Fibroblast of skin of right quadriceps (primary cell): Measurements from ENCODE around the gene KLHL8.
A peak's percentile ranks its signal among the peaks of the same experiment; 100 is the strongest.

Experiments used
- DNase-seq: peaks from one replicate; pipeline ENCODE4 v3.0.0-alpha.2; 2013

Gene KLHL8

DNA sequence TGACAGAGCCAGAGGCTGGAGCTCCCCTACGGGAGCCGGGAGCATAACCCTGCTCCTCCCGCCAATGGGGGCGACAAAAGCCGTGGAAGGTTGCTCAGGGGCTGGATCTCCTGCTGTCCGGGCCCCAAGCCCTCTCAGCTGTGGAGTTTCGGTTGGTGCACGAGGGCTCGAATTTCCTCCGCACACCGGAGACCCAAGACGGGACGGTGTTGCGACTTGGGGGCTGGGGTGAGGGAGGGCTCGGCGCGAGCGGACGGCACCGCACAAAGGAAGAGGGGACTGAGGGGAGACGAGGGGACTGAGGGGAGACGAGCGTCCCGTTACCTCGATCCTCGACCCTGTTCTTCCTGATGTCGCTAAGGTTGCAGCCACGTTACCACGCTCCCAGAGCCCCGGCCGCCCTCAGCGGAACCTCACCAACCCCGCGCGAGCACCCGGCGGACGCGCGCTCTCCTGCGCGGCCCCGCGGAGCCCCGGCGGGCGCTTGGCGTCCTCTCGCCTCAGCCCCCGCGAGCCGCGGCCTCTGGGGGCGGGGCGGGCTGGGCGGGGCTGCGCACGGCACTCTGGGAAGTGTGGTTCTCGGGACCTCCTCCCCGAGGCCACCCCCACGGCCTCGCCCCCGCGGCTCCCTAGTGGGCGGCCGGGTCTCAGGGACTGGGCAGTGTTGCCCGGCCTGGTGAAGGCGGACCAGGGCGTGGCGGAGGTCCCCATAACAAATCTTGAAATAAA lies at the start of gene KLHL8:
KLHL8 (minus strand) TSS at position 525 of the 729 bp plus-strand sequence. CDS start 25,079 bp downstream, outside the sequence.
- peak; percentile 86 for DNase-seq

DNA sequence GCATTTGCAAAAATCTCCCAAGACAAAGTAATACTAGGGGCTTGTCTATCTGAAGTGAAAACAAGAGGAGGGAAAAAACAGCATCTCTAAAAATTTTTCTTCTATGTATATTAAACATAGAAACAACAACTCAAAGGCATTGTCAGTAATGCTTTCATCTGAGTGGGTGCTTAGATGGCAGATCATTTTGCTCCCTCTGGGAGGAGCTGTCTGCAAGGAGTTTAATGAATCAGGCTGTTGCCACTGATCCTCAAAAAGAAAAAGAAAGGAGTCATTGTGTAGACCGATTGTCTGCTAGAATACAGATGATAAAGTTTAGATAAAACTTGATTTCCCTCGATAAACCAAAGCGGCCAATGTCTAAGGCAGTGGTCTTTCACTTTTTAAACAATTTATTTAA lies 49.7 kb upstream of the KLHL8 start:
- peak; percentile 22 for DNase-seq

DNA sequence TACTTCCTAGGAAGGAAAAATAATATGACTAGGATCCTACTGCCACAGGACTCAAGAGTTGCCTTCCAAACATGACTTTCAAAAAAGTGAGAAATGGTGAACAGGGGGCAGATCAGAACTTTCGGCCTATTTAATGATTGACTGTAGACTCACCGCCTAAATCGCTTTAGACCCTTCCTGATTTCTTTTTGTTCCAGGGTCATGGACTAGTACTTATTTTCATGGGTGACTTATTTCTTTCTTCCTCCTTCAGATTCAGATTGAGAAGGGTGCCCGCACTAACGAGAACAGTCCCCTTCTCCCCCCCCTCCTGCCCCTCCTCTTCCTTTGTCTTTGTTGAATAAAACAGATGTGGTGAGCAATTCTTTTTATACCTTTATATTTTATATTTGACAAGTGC lies 48.0 kb upstream of the KLHL8 start:
- no peak for DNase-seq

DNA sequence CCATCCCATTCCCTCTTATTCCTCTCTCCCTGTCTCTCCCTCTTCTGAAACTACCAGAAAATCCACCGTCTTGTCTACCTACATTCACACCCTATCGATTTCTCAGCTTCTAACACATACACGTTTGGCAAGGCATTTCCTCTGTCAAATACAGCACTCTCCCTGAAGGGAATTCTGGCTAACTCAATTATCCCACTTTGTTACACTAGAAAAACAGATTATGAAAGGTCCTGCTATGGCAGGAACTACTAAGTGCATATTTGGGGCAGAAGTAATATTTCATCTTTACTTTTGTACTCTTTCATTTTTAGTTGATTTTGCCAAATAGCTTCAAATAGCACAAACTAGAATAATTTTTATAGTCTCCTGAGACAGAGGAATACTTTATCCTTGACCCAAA lies 46.6 kb upstream of the KLHL8 start:
- no peak for DNase-seq

- no peak for DNase-seq
These were observed 42.5 kb upstream of the KLHL8 start for GRCh38 chr4:87262886-87263285.

GRCh38 chr4:87260477-87260876 lies 40.1 kb upstream of the KLHL8 start:
- DNase-seq: no peak

DNA sequence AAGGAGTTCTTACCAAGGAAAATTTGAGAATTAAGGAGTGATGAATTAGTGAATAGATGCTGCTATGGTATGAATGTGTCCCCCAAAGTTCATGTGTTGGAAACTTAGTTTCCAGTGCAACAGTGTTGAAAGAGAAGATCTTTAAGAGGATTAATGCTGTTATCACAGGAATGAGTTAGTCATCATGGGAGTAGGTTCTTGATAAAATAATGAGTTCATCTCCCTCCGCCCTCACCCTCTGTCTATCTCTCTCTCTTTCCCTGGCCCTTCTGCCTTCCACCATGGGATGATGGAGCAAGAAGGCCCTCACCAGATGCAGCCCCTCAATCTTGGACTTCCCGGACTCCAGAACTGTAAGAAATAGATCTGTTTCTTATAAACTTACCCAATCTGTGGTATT lies 38.3 kb upstream of the KLHL8 start:
- DNase-seq: no peak

GRCh38 chr4:87257523-87257922 lies 37.1 kb upstream of the KLHL8 start:
- no peak for DNase-seq

DNA sequence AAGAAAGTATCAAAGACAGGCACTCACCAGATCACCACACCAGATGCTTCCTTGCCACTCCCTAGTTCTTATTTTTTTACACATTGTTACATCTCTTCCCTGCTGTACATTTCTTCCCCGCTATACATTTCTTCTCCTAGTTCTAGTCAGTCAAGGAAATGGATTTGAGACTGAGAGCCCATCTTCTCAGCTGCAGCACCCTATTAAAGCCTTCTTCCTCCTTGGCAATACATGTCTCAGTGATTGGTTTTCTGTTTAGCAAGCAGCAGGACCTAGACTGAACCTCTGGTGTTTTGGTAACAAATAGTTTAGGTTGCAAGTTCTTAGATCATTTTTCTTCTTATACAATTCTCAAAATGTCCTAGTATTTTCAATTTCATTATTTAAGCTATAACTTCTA lies 35.3 kb upstream of the KLHL8 start:
- no peak for DNase-seq

GRCh38 chr4:87251106-87251505 lies 30.7 kb upstream of the KLHL8 start:
- DNase-seq: no peak

DNA sequence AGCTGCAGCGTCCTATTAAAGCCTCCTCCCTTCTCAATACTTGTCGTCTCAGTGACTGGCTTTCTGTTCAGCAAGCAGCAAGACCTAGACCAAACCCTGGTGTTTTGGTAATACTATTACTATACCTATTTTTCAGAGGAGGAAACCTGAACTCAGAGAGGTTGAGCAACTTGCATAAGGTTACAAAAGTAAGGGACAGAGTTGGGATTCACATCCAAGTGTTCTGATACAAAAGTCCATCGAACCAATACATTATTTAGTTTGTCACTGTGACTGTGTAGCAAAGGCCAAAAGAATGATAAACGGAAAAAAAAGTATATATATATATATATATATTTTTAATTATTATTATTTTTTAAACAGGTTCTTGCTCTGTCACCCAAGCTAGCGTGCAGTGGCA lies 29.9 kb upstream of the KLHL8 start:
- no peak for DNase-seq

GRCh38 chr4:87249332-87250019 lies 29.1 kb upstream of the KLHL8 start:
- no peak for DNase-seq

- no peak for DNase-seq
These were observed 23.1 kb upstream of the KLHL8 start for GRCh38 chr4:87243426-87244053.

DNA sequence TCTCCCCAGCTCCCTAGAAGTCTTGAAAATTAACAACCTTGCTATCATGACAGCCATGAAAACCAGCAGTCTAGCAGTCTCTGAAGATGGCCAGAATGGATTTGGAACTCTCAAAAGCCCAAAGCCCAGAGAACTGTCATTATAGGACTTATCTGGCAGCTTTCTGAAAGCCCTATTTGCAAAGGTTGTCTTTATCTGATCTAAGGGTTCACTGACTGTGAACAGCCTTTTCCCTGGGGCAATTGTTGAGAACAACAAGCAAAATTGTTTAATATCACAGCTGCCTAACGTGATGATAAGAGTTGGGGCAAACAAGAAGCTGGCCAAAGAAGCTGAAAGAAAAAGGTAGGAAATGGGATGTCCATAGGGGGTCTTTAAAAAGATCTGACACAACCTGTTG lies 20.9 kb upstream of the KLHL8 start:
- no peak for DNase-seq

DNA sequence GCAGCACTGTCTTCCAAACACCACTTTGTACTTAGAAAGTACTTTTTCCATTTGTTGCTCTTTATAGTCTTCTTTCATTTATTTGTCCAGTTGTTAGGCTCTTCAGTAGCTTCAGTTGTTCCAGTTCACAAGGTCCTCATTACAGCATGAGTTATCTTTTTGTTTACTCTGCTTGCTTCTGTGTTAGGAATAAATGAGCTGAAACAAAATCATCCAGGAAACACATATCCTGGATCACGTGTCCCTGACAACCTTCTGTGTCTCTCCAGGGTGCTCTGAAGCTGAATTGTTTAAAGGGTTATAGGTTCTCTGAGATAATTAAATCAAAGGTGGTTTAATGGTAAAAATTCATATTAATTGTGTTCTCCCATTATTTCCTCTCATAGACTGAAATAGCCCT lies 19.9 kb upstream of the KLHL8 start:
- no peak for DNase-seq

DNA sequence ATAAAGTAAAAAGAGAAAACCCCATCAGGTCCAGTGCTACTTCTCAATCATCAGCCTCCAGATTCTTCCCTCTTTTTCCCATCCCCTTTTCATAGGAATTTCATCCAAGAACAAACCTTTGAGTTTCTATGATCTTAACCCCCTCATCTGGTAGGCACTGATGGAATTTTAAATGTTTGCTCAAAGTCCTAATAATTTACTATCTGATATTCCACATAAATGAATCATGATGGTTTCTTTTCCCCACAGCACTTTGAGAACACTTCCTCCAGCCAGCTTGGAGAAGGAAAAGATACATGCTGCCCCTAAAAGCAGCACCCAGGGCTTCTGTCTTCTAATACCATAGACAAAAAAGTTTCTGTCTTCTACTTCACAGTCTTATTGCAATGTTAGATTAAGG lies 19.4 kb upstream of the KLHL8 start:
- peak; percentile 32 for DNase-seq

GRCh38 chr4:87239194-87239593 lies 18.8 kb upstream of the KLHL8 start:
- no peak for DNase-seq

DNA sequence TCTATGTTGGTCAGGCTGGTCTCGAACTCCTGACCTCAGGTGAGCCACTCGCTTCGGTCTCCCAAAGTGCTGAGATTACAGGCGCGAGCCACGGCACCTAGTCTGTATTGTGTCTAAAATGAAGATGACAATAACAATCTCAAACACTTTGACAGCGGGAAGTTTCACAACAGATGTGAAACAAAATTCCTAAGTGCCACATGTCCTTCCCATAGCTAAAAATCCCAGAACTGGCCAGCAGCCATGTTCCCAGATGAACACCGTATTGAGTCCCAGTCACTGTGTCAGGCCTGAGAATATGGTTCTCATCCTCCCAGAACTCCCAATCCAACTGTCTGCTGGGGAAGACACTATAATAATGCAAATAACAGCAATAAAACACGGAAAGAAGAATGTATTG lies 16.4 kb upstream of the KLHL8 start:
- DNase-seq: peak; percentile 25

DNA sequence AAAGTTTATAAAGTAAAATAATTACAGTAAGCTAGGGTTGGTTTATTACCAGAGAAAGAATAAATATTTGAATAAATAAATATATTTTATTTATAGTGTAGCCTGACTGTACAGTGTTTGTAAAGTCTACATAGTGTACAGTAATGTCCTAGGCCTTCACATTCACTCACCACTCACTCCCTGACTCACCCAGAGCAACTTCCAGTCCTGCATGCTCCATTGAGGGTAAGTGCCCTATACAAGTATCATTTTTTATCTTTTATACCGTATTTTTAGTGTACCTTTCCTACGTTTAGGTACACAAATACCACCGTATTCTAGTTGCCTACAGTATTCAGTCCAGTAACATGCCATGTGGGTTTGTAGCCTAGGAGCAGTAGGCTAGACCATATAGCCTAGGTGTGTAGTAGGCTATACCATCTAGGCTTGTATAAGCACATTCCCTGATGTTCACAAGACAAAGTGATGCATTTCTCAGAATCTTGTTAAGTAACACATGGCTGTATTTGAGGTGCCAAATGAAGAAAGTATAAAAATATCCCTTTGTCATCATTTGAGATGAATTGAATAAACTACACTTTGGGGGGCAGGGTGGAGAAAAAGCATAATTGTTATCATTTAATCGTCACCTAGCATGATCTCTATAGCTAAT lies 14.7 kb upstream of the KLHL8 start:
- peak; percentile 23 for DNase-seq

GRCh38 chr4:87232216-87232615 lies 11.8 kb upstream of the KLHL8 start:
- DNase-seq: peak; percentile 45

DNA sequence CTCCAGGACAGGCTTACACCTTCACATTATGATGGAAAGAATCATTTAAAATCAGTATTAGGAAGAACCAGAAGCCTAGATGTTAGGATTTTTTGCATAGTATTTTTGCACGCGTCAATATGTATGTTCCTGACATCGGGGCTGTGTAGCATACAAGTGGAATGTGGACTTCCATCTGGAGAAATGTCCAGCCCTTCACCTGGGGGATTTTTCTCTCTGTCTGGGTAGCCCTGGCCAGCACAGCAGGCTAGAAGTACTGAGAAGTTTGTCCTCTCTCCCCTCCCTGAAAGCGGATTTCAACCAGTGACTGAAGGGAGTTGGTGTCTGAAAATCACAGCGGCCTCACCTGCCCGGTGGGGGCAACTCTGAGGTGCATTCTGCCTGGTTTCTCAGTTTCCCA lies 10.4 kb upstream of the KLHL8 start:
- no peak for DNase-seq

GRCh38 chr4:87229979-87230378 lies 9.6 kb upstream of the KLHL8 start:
- DNase-seq: no peak

DNA sequence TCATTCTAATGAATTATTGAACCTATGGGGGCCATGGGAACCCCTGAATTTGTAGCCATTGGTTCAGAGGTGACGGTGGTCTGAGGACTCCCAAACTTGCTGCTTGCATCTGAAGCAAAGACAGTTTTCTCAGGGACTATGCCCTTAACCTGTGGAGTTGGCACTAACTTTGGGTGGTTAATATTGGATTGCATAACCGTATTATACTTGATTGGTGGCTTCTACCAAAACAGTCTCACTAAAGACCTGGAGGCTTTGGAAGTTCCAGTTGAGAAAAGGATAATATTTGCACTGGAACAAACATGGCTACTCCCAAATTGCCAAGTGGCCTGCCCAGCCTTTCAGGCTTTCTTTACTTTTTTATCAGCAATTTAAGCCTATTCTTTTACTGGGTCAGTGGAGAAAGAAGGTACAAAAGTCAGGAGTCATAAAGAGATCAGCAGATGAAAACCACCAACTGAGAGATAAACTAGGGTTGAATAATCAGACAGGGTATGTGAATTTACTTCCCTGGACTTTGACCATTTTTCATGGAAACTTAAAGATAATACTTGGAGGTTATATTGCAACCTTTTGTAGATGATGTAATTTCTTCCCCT lies 7.9 kb upstream of the KLHL8 start:
- no peak for DNase-seq
